CD14-positive monocyte (primary cell): ENCODE measurements around the gene NUP50. TPM values are rescaled to one million over a fixed set of nuclear protein-coding genes. Genes with fewer than 3 reads are reported as not detected.

Experiments
- DNase-seq, 3 donors: peaks; one replicate each; pipeline ENCODE4 v3.0.0-alpha.2; 2011 to 2022
- H2AFZ ChIP-seq: 2 replicates; pipeline ENCODE4 v1.6.0; 2012; ENCODE audit warnings: mild to moderate bottlenecking, low read depth, low read length, inconsistent platforms; ENCODE audit not compliant: insufficient read depth, poor library complexity, severe bottlenecking
- H3K27ac ChIP-seq, 2 donors: 1 replicate in 1 of 2; 2 replicates in 1 of 2; pipeline ENCODE4 v1.5.1; 2012 to 2013; ENCODE audit warnings: low read length in 2 of 2, control low read depth in 1 of 2, inconsistent platforms in 1 of 2, low read depth in 1 of 2, mild to moderate bottlenecking in 1 of 2
- H3K27me3 ChIP-seq, 2 donors: one replicate each; pipeline versions ENCODE4 v1.6.0 to v1.6.1; 2011 to 2013; ENCODE audit warnings: low read length in 2 of 2; ENCODE audit not compliant: control insufficient read depth in 2 of 2, insufficient read depth in 2 of 2
- H3K36me3 ChIP-seq, 2 donors: replicated peaks in 1 of 2; 1 replicate in 1 of 2; 2 replicates in 1 of 2; pipeline versions ENCODE4 v1.5.1 to v1.6.1; 2012 to 2013; ENCODE audit warnings: low read length in 2 of 2, control low read depth in 1 of 2, inconsistent platforms in 1 of 2, mild to moderate bottlenecking in 1 of 2; ENCODE audit not compliant: insufficient read depth in 2 of 2, control insufficient read depth in 1 of 2
- H3K4me1 ChIP-seq, 2 donors: 1 replicate in 1 of 2; 2 replicates in 1 of 2; pipeline versions ENCODE4 v1.5.1 to v1.6.1; 2012 to 2013; ENCODE audit warnings: low read length in 2 of 2, control low read depth in 1 of 2, inconsistent platforms in 1 of 2, mild to moderate bottlenecking in 1 of 2, moderate library complexity in 1 of 2; ENCODE audit not compliant: insufficient read depth in 2 of 2, control insufficient read depth in 1 of 2
- H3K4me2 ChIP-seq: replicated peaks from 2 replicates; pipeline ENCODE3; 2012; ENCODE audit warnings: low read length, moderate library complexity, mild to moderate bottlenecking; ENCODE audit not compliant: poor library complexity, severe bottlenecking; ENCODE audit errors: extremely low read depth
- H3K4me3 ChIP-seq, 3 experiments: fragments of 200-600 bp in 1 of 3; sonication (generic) in 1 of 3; replicated peaks in 1 of 3; 1 replicate in 2 of 3; 2 replicates in 1 of 3; pipeline ENCODE4 v1.5.1; 2011 to 2013; ENCODE audit warnings: low read length in 3 of 3, mild to moderate bottlenecking in 3 of 3, control low read depth in 2 of 3, low read depth in 2 of 3, inconsistent platforms in 1 of 3, moderate library complexity in 1 of 3
- H3K79me2 ChIP-seq: 2 replicates; pipeline ENCODE4 v1.6.0; 2012; ENCODE audit warnings: mild to moderate bottlenecking, control low read depth, inconsistent platforms, low read length, moderate library complexity; ENCODE audit not compliant: insufficient read depth
- H3K9ac ChIP-seq: 2 replicates; pipeline ENCODE4 v1.6.0; 2017; ENCODE audit warnings: low read length, mild to moderate bottlenecking; ENCODE audit not compliant: insufficient read depth, poor library complexity, severe bottlenecking
- H3K9me3 ChIP-seq, 2 donors: replicated peaks in 1 of 2; 1 replicate in 1 of 2; 2 replicates in 1 of 2; pipeline versions ENCODE4 v1.5.1 to v1.6.1; 2012 to 2013; ENCODE audit warnings: low read length in 2 of 2, control low read depth in 1 of 2; ENCODE audit not compliant: control insufficient read depth in 1 of 2, insufficient read depth in 1 of 2
- H4K20me1 ChIP-seq: 2 replicates; pipeline ENCODE4 v1.6.0; 2012; ENCODE audit warnings: mild to moderate bottlenecking, low read length, control low read depth, moderate library complexity; ENCODE audit not compliant: insufficient read depth
- H3K27ac Mint-ChIP-seq, 7 donors: one replicate each; pipeline ENCODE4 v1.8.0; 2020; ENCODE audit warnings: mild to moderate bottlenecking in 7 of 7, mixed read lengths in 7 of 7, moderate library complexity in 6 of 7, inconsistent platforms in 2 of 7
- H3K27me3 Mint-ChIP-seq, 3 donors: one replicate each; pipeline ENCODE4 v1.8.0; 2021 to 2022; ENCODE audit warnings: low read depth in 3 of 3, mild to moderate bottlenecking in 3 of 3, mixed read lengths in 3 of 3, moderate library complexity in 3 of 3, inconsistent platforms in 1 of 3
- H3K36me3 Mint-ChIP-seq, 2 donors: one replicate each; pipeline ENCODE4 v1.8.0; 2020; ENCODE audit warnings: mixed read lengths in 2 of 2, inconsistent platforms in 1 of 2, mild to moderate bottlenecking in 1 of 2
- H3K4me1 Mint-ChIP-seq: one replicate; pipeline ENCODE4 v1.8.0; 2020; ENCODE audit warnings: mild to moderate bottlenecking, mixed read lengths
- H3K4me3 Mint-ChIP-seq, 2 donors: one replicate each; pipeline ENCODE4 v1.8.0; 2020; ENCODE audit warnings: mild to moderate bottlenecking in 2 of 2, mixed read lengths in 2 of 2, moderate library complexity in 1 of 2
- H3K9me3 Mint-ChIP-seq, 7 donors: one replicate each; pipeline ENCODE4 v1.8.0; 2020 to 2022; ENCODE audit warnings: mixed read lengths in 7 of 7, mild to moderate bottlenecking in 6 of 7, moderate library complexity in 6 of 7, inconsistent platforms in 2 of 7
- WGBS: methylation state at CpG from one replicate; pipeline ENCODE4 v1.1.5; 2013; ENCODE audit warnings: missing lambda C conversion rate; ENCODE audit not compliant: insufficient coverage; 5-methylcytosine and 5-hydroxymethylcytosine counted together
- intact Hi-C, 2 donors: fragments of 100-400 bp; cut with micrococcal nuclease; formaldehyde crosslinking; loops; one replicate each; pipeline versions ENCODE4 v1.15.0 to v1.15.1; 2023
- polyA plus RNA-seq, 3 donors: library from polyadenylated mRNA; depleted of rRNA in 1 of 3; unstranded in 2 of 3; stranded (reverse) in 1 of 3; fragments of 300-500 nt in 2 of 3; fragments of >200 nt in 1 of 3; fragmentation: Illumina TruSeq in 2 of 3; gene quantifications; 1 replicate in 2 of 3; 2 replicates in 1 of 3; pipeline ENCODE4 v1.2.3, GENCODE V29; 2012 to 2021
- TF ChIP-seq, protein P1 (sequence below): fragments of 200-600 bp; IDR thresholded peaks from one replicate; pipeline ENCODE4 v1.8.0; 2022; ENCODE audit warnings: antibody characterized with exemption, mild to moderate bottlenecking

NUP50 gene
- polyA plus RNA-seq, 3 donors: 23.4 to 28.4 (median 26.9) TPM

DNA sequence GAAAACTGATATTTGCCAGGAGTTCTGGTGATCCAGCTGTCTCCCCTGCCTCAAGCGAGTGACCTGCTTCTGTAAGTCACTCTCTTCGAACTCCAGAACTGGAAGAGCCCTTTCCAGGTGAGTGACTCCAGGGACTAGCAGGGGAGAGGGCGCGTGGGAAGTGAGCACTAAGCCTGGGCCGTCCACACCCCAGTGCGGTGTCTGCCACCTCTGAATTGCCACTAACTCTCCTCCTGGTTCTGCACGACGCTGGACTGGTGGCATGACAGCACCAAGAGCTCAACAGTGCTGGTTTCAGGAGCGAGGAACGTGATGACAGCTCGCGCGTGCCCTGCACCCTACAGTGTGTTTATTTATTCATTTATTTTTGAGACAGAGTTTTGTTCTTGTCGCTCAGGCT lies 54.1 kb downstream of the NUP50 start:
- Mint-ChIP-seq H3K27ac (peak overlapping the region in 6 of 7 donors; percentile 21 to 72 (median 58)), H3K36me3 (peaks cover 11 to 34% of the 10 kb centered on the region in 2 donors), H3K4me3 (no peak overlapping the region), H3K4me1 (peaks cover 80% of the 10 kb centered on the region), H3K27me3 (peaks cover 0 to 3% (median 1%) of the 10 kb centered on the region in 3 donors), H3K9me3 (no peaks in the 10 kb centered on the region)
- Histone ChIP-seq H3K27me3 (no peaks in the 10 kb centered on the region), H3K4me1 (peaks cover 70 to 74% of the 10 kb centered on the region in 2 donors), H3K4me3 (no peak overlapping the region), H3K79me2 (peaks cover 99% of the 10 kb centered on the region), H3K4me2 (no peak overlapping the region), H2AFZ (no peak overlapping the region), H3K27ac (peak overlapping the region in 1 of 2 donors; percentile 98), H3K9ac (no peak overlapping the region), H4K20me1 (peaks cover 91% of the 10 kb centered on the region), H3K9me3 (no peaks in the 10 kb centered on the region), H3K36me3 (no peaks in the 10 kb centered on the region)
- TF ChIP-seq, protein P1, sequence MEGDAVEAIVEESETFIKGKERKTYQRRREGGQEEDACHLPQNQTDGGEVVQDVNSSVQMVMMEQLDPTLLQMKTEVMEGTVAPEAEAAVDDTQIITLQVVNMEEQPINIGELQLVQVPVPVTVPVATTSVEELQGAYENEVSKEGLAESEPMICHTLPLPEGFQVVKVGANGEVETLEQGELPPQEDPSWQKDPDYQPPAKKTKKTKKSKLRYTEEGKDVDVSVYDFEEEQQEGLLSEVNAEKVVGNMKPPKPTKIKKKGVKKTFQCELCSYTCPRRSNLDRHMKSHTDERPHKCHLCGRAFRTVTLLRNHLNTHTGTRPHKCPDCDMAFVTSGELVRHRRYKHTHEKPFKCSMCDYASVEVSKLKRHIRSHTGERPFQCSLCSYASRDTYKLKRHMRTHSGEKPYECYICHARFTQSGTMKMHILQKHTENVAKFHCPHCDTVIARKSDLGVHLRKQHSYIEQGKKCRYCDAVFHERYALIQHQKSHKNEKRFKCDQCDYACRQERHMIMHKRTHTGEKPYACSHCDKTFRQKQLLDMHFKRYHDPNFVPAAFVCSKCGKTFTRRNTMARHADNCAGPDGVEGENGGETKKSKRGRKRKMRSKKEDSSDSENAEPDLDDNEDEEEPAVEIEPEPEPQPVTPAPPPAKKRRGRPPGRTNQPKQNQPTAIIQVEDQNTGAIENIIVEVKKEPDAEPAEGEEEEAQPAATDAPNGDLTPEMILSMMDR: no peak
- intact Hi-C loops: no loop called here
- WGBS: 87% methylated on average over 13 of the region's 14 CpGs
- no peak for DNase-seq

DNA sequence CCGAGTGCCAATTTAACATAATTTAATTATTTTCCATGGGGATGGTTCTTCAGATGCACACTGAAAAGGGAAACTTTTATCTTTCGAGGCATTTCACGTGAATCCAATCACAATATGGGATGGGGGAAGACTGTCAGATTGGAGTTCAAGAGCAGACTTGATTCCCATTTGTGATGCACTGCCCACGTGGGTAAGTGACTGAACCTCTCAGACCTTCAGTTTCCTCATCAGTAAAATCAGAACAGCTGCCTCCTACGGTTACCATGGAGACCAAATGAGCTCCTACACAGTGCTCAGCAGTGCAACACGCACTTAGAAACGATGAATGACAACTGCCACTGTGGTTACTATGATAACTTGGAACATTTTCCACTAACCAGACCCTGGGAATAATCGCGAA lies 55.3 kb downstream of the NUP50 start:
- Histone ChIP-seq H3K9me3 (no peaks in the 10 kb centered on the region), H3K4me1 (peaks cover 70 to 74% of the 10 kb centered on the region in 2 donors), H3K27me3 (no peaks in the 10 kb centered on the region), H3K27ac (peak overlapping the region; percentile 22 to 66), H3K79me2 (peaks cover 100% of the 10 kb centered on the region), H3K4me2 (no peak overlapping the region), H4K20me1 (peaks cover 90% of the 10 kb centered on the region), H3K4me3 (no peak overlapping the region), H2AFZ (no peak overlapping the region), H3K9ac (no peak overlapping the region), H3K36me3 (no peaks in the 10 kb centered on the region)
- Mint-ChIP-seq H3K4me1 (peaks cover 80% of the 10 kb centered on the region), H3K9me3 (no peaks in the 10 kb centered on the region), H3K4me3 (no peak overlapping the region), H3K27me3 (peaks cover 0 to 3% (median 0%) of the 10 kb centered on the region in 3 donors), H3K27ac (peak overlapping the region; percentile 55 to 84 (median 76)), H3K36me3 (peaks cover 11 to 36% of the 10 kb centered on the region in 2 donors)
- TF ChIP-seq, protein P1: no peak
- peak; percentile 54 to 88 (median 76) for DNase-seq
- 43% methylated on average over 4 of the region's 9 CpGs for WGBS
- intact Hi-C loops: no loop called here
